GM12872 (cell line): ENCODE results near the gene GVQW3.

Experiments used
- CTCF ChIP-seq: IDR thresholded peaks from 3 replicates; pipeline ENCODE4 v1.5.1; 2011; ENCODE audit warnings: low read depth, mild to moderate bottlenecking, low read length, moderate library complexity; ENCODE audit not compliant: insufficient read depth

GVQW3 gene

GRCh38 chr11:76400967-76401366 lies 19.8 kb downstream of the GVQW3 start:
- no peak for TF ChIP-seq CTCF

- no peak for TF ChIP-seq CTCF
These were observed 25.2 kb downstream of the GVQW3 start for GRCh38 chr11:76406359-76406758.

- no peak for TF ChIP-seq CTCF
These were observed 27.2 kb downstream of the GVQW3 start for GRCh38 chr11:76408171-76408965.

GRCh38 chr11:76410851-76411357 lies 29.8 kb downstream of the GVQW3 start:
- TF ChIP-seq CTCF: no peak

GRCh38 chr11:76415073-76415472 lies 34.0 kb downstream of the GVQW3 start:
- TF ChIP-seq CTCF: no peak

GRCh38 chr11:76419896-76420295 lies 38.8 kb downstream of the GVQW3 start:
- peak; percentile 75 for TF ChIP-seq CTCF

- no peak for TF ChIP-seq CTCF
These were observed 43.3 kb downstream of the GVQW3 start for GRCh38 chr11:76424379-76424778.
